Neural crest cell (in vitro differentiated cells): ENCODE measurements around the gene CCDC3. TPM values are rescaled to one million over a fixed set of nuclear protein-coding genes. Genes with fewer than 3 reads are reported as not detected.
A peak's percentile ranks its signal among the peaks of the same experiment; 100 is the strongest.

Source experiments
- DNase-seq: peaks from one replicate; pipeline ENCODE4 v3.0.0; 2021; ENCODE audit warnings: low read depth, mixed read lengths, low spot score
- H3K27ac Mint-ChIP-seq: one replicate; pipeline ENCODE4 v1.8.0; 2021; ENCODE audit warnings: mild to moderate bottlenecking, mixed read lengths; ENCODE audit not compliant: unreplicated experiment
- H3K27me3 Mint-ChIP-seq: 2 replicates; pipeline ENCODE4 v1.8.0; 2021; ENCODE audit warnings: low read depth, mild to moderate bottlenecking, mixed read lengths
- H3K36me3 Mint-ChIP-seq: 2 replicates; pipeline ENCODE4 v1.8.0; 2021; ENCODE audit warnings: low read depth, mild to moderate bottlenecking, mixed read lengths
- H3K4me1 Mint-ChIP-seq: 2 replicates; pipeline ENCODE4 v1.8.0; 2021; ENCODE audit warnings: mixed read lengths
- H3K4me3 Mint-ChIP-seq: one replicate; pipeline ENCODE4 v1.8.0; 2021; ENCODE audit warnings: mild to moderate bottlenecking, mixed read lengths
- H3K9me3 Mint-ChIP-seq: 2 replicates; pipeline ENCODE4 v1.8.0; 2021; ENCODE audit warnings: mixed read lengths
- CTCF ChIP-seq: fragments of 200-600 bp; sonication (generic); conservative IDR thresholded peaks from 2 replicates; pipeline ENCODE4 v1.5.0; 2021; ENCODE audit warnings: antibody characterized with exemption, mild to moderate bottlenecking
- total RNA-seq: library from RNA; stranded (reverse); gene quantifications from 2 replicates; pipeline ENCODE4 v1.2.1, GENCODE V29; 2021

The CCDC3 gene
- total RNA-seq, 1 donor from 2014 or later, result 6.1 TPM

DNA sequence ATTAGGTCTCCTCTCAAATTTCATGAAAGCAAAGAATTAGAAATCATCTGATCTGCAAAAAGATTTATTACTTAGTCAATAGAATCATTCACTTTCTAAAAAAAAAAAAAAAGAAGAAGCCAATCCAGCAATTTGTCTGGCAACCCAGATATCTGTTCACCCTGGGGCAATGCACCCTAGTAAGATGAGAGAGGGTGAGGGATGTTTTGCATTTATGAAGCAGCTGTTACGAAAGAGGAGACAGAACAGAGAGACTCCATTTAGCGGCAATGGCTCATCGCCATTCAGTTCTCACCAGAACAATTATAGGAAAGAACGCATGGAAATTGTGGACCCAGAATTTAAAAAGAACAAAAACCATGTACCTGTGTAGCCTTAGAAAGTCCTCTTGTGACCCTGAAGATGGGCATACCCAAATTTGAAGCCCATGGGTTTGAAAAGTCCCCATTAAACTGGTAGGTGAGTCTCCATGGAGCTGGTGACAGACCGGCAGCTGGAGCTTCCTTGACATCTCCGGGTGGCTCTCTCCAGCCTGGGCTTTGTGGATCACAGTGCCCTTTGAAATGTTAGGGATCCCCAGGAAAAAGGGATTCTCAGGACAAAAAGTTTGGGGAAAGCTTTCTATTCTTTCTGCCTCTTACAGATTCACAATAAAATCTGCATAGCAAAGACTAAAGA lies 45.5 kb upstream of the CCDC3 start:
- no peak overlapping the region for H3K4me3 Mint-ChIP-seq
- H3K4me1 Mint-ChIP-seq, result no peaks in the 10 kb centered on the region
- H3K36me3 Mint-ChIP-seq, result no peaks in the 10 kb centered on the region
- no peak for DNase-seq
- peaks cover 2% of the 10 kb centered on the region for H3K9me3 Mint-ChIP-seq
- H3K27me3 Mint-ChIP-seq, result no peaks in the 10 kb centered on the region
- TF ChIP-seq CTCF, result no peak
- no peak overlapping the region for H3K27ac Mint-ChIP-seq

DNA sequence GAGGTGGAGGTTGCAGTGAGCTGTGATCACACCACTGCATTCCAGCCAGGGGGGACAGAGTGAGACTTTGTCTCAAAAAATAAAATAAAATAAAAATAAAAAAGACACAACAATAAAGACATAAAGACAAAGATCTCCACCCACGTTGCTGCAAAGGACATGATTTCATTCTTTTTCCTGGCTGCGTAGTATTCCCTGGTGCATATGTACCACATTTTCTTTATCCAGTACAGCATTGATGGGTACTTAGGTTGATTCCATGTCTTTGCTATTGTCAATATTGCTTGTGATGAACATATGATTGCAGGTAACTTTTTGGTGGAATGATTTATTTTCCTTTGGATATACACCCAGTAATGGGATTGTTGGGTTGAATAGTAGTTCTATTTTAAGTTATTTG lies 42.0 kb upstream of the CCDC3 start:
- DNase-seq, result no peak
- H3K27me3 Mint-ChIP-seq, result no peaks in the 10 kb centered on the region
- H3K36me3 Mint-ChIP-seq, result no peaks in the 10 kb centered on the region
- H3K9me3 Mint-ChIP-seq, result peaks cover 2% of the 10 kb centered on the region
- H3K27ac Mint-ChIP-seq, result no peak overlapping the region
- TF ChIP-seq CTCF, result no peak
- H3K4me3 Mint-ChIP-seq, result no peak overlapping the region
- peaks cover 3% of the 10 kb centered on the region for H3K4me1 Mint-ChIP-seq

DNA sequence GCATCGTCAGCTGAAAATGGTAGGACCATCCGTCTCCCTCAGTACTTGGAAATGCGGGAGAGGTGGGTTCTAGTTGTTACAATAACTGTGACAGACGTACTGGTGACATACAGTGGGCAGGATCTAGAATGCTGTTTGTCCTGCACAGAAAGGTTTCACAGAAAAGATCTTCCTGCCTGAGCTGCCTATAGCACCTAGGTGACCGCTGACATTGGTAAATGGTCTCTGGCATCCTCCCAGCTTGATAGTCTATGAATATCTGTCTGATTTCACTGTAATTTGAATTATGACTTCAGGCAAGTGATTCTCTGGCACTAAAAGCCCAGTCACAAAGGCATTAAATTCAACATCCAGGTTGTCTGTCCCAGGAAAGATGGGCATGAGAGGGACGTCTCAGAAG lies 38.2 kb upstream of the CCDC3 start:
- H3K4me3 Mint-ChIP-seq, result no peak overlapping the region
- peak overlapping the region; percentile 19 for H3K27ac Mint-ChIP-seq
- H3K36me3 Mint-ChIP-seq, result no peaks in the 10 kb centered on the region
- no peak for DNase-seq
- no peak for TF ChIP-seq CTCF
- H3K9me3 Mint-ChIP-seq, result peaks cover 2% of the 10 kb centered on the region
- H3K27me3 Mint-ChIP-seq, result no peaks in the 10 kb centered on the region
- peaks cover 11% of the 10 kb centered on the region for H3K4me1 Mint-ChIP-seq

GRCh38 chr10:13038391-13038790 lies 36.9 kb upstream of the CCDC3 start:
- H3K27ac Mint-ChIP-seq, result no peak overlapping the region
- peaks cover 11% of the 10 kb centered on the region for H3K4me1 Mint-ChIP-seq
- no peaks in the 10 kb centered on the region for H3K36me3 Mint-ChIP-seq
- TF ChIP-seq CTCF, result no peak
- DNase-seq, result no peak
- no peaks in the 10 kb centered on the region for H3K9me3 Mint-ChIP-seq
- H3K27me3 Mint-ChIP-seq, result no peaks in the 10 kb centered on the region
- H3K4me3 Mint-ChIP-seq, result no peak overlapping the region

GRCh38 chr10:13037832-13038231 lies 36.3 kb upstream of the CCDC3 start:
- no peaks in the 10 kb centered on the region for H3K27me3 Mint-ChIP-seq
- H3K4me3 Mint-ChIP-seq, result no peak overlapping the region
- no peak for DNase-seq
- peak overlapping the region; percentile 44 for H3K27ac Mint-ChIP-seq
- no peak for TF ChIP-seq CTCF
- peaks cover 11% of the 10 kb centered on the region for H3K4me1 Mint-ChIP-seq
- no peaks in the 10 kb centered on the region for H3K36me3 Mint-ChIP-seq
- no peaks in the 10 kb centered on the region for H3K9me3 Mint-ChIP-seq
